H1 (cell line): ENCODE data around the gene SH2D4B. TPM values are rescaled to one million over a fixed set of nuclear protein-coding genes. Genes with fewer than 3 reads are reported as not detected.

Experiments used
- CTBP2 ChIP-seq: IDR thresholded peaks from 2 replicates; pipeline ENCODE4 v1.7.0; 2011; ENCODE audit warnings: borderline replicate concordance, mild to moderate bottlenecking, moderate library complexity, mixed read lengths, low read length; ENCODE audit not compliant: insufficient read depth, insufficient read length
- KDM4A ChIP-seq: IDR thresholded peaks from one replicate; pipeline ENCODE4 v1.7.1; 2012; ENCODE audit warnings: low read depth, mild to moderate bottlenecking, moderate library complexity, low read length, inconsistent platforms; ENCODE audit not compliant: severe bottlenecking
- KDM5A ChIP-seq: fragments of 200-600 bp; IDR thresholded peaks from 2 replicates; pipeline ENCODE4 v1.7.1; 2012; ENCODE audit warnings: mild to moderate bottlenecking, low read length, inconsistent platforms, mixed read lengths
- NANOG ChIP-seq: IDR thresholded peaks from 2 replicates; pipeline ENCODE4 v1.6.1; 2011; ENCODE audit warnings: low read length, low read depth, mild to moderate bottlenecking, inconsistent platforms; ENCODE audit not compliant: insufficient read depth, poor library complexity, severe bottlenecking
- RAD21 ChIP-seq, 2 experiments: IDR thresholded peaks in 1 of 2; conservative IDR thresholded peaks in 1 of 2; 2 replicates each; pipeline ENCODE4 v1.6.1; 2011; ENCODE audit warnings: low read depth in 2 of 2, low read length in 2 of 2, improper control_type of control experiment in 1 of 2, inconsistent platforms in 1 of 2, mild to moderate bottlenecking in 1 of 2, moderate library complexity in 1 of 2
- SIX5 ChIP-seq: IDR thresholded peaks from 2 replicates; pipeline ENCODE4 v1.6.1; 2011; ENCODE audit warnings: mild to moderate bottlenecking, low read depth, low read length
- TAF7 ChIP-seq: optimal IDR thresholded peaks from 2 replicates; pipeline ENCODE3; 2011; ENCODE audit warnings: low read depth, mild to moderate bottlenecking, inconsistent platforms, low read length, moderate library complexity, borderline replicate concordance
- ZNF274 ChIP-seq: IDR thresholded peaks from 2 replicates; pipeline ENCODE4 v1.7.0; 2012; ENCODE audit warnings: low read length, borderline replicate concordance; ENCODE audit errors: extremely low read depth
- polyA plus RNA-seq, 7 experiments: library from polyadenylated mRNA; depleted of rRNA in 3 of 7; stranded (reverse) in 5 of 7; unstranded in 2 of 7; fragments of >200 nt in 5 of 7; fragments of 200-250 nt in 2 of 7; gene quantifications; 1 replicate in 5 of 7; 2 replicates in 1 of 7; 4 replicates in 1 of 7; pipeline versions ENCODE4 v1.2.1 to v1.2.3, GENCODE V29; 2011 to 2013; ENCODE audit warnings: missing spikeins in 2 of 7, mixed read lengths in 2 of 7
- total RNA-seq: library from RNA; stranded (reverse); fragmentation: NEBNext Ultra II Directional; extraction: Animal tissue kit (Norgen Biotek cat#: 25700); gene quantifications from 2 replicates; pipeline ENCODE4 v1.2.1, GENCODE V29; 2021
- TF ChIP-seq, protein P1 (sequence below): fragments of 300-600 bp; sonication (generic); IDR thresholded peaks from 2 replicates; pipeline ENCODE4 v1.7.1; 2012; ENCODE audit warnings: low read length, moderate library complexity, mild to moderate bottlenecking, inconsistent platforms; ENCODE audit not compliant: insufficient replicate concordance
- TF ChIP-seq, protein P2 (sequence below): IDR thresholded peaks from 2 replicates; pipeline ENCODE4 v1.6.1; 2012; ENCODE audit warnings: inconsistent platforms

Gene SH2D4B
- total and polyA plus RNA-seq, 2 of the 8 experiments (the other 6 are each of a cell fraction or from before 2014, with no cell fraction given): 0.06 to 0.13 TPM

DNA sequence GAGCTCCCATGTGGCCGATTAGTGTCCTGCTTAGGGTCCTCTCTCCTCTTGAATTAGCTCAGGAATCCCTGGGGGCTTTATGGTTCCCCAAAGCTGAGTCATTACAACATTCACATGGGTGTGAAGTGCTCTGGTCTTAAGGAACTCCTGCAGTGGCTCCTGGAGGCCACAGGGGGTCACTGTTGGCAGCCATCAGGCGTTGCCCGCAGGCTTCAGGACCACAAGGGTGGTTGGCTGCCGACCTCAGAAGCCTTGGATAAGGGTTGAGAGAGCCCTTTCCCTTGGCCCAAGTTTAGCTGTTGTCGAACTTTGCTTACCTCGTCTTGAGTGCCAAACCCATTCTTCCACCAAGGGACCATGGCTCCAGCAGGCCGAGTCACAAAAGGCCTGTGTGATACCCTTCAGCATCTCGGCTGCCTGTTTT lies 61.7 kb downstream of the SH2D4B start (continued):
- TF ChIP-seq TAF7 (no peak), CTBP2 (no peak), SIX5 (no peak), KDM4A (peak; percentile 27), NANOG (peak; percentile 35), KDM5A (no peak), RAD21 (IDR thresholded peaks at IDR 0.05 in 1 of 2, conservative IDR thresholded peaks at IDR 0.05 in 1 of 2; ENCODE audit: low read depth in 2 of 2, low read length in 2 of 2) (peak; percentile 78 to 85), ZNF274 (no peak)
- TF ChIP-seq, protein P1, sequence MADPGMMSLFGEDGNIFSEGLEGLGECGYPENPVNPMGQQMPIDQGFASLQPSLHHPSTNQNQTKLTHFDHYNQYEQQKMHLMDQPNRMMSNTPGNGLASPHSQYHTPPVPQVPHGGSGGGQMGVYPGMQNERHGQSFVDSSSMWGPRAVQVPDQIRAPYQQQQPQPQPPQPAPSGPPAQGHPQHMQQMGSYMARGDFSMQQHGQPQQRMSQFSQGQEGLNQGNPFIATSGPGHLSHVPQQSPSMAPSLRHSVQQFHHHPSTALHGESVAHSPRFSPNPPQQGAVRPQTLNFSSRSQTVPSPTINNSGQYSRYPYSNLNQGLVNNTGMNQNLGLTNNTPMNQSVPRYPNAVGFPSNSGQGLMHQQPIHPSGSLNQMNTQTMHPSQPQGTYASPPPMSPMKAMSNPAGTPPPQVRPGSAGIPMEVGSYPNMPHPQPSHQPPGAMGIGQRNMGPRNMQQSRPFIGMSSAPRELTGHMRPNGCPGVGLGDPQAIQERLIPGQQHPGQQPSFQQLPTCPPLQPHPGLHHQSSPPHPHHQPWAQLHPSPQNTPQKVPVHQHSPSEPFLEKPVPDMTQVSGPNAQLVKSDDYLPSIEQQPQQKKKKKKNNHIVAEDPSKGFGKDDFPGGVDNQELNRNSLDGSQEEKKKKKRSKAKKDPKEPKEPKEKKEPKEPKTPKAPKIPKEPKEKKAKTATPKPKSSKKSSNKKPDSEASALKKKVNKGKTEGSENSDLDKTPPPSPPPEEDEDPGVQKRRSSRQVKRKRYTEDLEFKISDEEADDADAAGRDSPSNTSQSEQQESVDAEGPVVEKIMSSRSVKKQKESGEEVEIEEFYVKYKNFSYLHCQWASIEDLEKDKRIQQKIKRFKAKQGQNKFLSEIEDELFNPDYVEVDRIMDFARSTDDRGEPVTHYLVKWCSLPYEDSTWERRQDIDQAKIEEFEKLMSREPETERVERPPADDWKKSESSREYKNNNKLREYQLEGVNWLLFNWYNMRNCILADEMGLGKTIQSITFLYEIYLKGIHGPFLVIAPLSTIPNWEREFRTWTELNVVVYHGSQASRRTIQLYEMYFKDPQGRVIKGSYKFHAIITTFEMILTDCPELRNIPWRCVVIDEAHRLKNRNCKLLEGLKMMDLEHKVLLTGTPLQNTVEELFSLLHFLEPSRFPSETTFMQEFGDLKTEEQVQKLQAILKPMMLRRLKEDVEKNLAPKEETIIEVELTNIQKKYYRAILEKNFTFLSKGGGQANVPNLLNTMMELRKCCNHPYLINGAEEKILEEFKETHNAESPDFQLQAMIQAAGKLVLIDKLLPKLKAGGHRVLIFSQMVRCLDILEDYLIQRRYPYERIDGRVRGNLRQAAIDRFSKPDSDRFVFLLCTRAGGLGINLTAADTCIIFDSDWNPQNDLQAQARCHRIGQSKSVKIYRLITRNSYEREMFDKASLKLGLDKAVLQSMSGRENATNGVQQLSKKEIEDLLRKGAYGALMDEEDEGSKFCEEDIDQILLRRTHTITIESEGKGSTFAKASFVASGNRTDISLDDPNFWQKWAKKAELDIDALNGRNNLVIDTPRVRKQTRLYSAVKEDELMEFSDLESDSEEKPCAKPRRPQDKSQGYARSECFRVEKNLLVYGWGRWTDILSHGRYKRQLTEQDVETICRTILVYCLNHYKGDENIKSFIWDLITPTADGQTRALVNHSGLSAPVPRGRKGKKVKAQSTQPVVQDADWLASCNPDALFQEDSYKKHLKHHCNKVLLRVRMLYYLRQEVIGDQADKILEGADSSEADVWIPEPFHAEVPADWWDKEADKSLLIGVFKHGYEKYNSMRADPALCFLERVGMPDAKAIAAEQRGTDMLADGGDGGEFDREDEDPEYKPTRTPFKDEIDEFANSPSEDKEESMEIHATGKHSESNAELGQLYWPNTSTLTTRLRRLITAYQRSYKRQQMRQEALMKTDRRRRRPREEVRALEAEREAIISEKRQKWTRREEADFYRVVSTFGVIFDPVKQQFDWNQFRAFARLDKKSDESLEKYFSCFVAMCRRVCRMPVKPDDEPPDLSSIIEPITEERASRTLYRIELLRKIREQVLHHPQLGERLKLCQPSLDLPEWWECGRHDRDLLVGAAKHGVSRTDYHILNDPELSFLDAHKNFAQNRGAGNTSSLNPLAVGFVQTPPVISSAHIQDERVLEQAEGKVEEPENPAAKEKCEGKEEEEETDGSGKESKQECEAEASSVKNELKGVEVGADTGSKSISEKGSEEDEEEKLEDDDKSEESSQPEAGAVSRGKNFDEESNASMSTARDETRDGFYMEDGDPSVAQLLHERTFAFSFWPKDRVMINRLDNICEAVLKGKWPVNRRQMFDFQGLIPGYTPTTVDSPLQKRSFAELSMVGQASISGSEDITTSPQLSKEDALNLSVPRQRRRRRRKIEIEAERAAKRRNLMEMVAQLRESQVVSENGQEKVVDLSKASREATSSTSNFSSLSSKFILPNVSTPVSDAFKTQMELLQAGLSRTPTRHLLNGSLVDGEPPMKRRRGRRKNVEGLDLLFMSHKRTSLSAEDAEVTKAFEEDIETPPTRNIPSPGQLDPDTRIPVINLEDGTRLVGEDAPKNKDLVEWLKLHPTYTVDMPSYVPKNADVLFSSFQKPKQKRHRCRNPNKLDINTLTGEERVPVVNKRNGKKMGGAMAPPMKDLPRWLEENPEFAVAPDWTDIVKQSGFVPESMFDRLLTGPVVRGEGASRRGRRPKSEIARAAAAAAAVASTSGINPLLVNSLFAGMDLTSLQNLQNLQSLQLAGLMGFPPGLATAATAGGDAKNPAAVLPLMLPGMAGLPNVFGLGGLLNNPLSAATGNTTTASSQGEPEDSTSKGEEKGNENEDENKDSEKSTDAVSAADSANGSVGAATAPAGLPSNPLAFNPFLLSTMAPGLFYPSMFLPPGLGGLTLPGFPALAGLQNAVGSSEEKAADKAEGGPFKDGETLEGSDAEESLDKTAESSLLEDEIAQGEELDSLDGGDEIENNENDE: no peak
- TF ChIP-seq, protein P2, sequence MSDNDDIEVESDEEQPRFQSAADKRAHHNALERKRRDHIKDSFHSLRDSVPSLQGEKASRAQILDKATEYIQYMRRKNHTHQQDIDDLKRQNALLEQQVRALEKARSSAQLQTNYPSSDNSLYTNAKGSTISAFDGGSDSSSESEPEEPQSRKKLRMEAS: no peak
